Mesothelial cell of epicardium (in vitro differentiated cells): Measurements from ENCODE around the gene TBC1D3B. TPM values are rescaled to one million over a fixed set of nuclear protein-coding genes. Genes with fewer than 3 reads are reported as not detected.
"Not testable (repeated sequence)": the region's sequence is repeated elsewhere in the genome, so short reads cannot be mapped to it uniquely, and the experiment has no call there.

ENCODE experiments used
- DNase-seq, 2 experiments: peaks; one replicate each; pipeline ENCODE4 v3.0.0; 2021; ENCODE audit warnings: low spot score in 2 of 2; ENCODE audit not compliant: unreplicated experiment in 2 of 2
- H3K27ac Mint-ChIP-seq: 2 replicates; pipeline ENCODE4 v1.8.0; 2021; ENCODE audit warnings: mixed read lengths
- H3K27me3 Mint-ChIP-seq: 2 replicates; pipeline ENCODE4 v1.8.0; 2021; ENCODE audit warnings: low read depth, mixed read lengths
- H3K36me3 Mint-ChIP-seq: 2 replicates; pipeline ENCODE4 v1.8.0; 2021; ENCODE audit warnings: mixed read lengths
- H3K4me1 Mint-ChIP-seq: 2 replicates; pipeline ENCODE4 v1.8.0; 2021; ENCODE audit warnings: mixed read lengths
- H3K4me3 Mint-ChIP-seq: 2 replicates; pipeline ENCODE4 v1.8.0; 2021; ENCODE audit warnings: mild to moderate bottlenecking, moderate library complexity, mixed read lengths
- H3K9me3 Mint-ChIP-seq: 2 replicates; pipeline ENCODE4 v1.8.0; 2021; ENCODE audit warnings: mixed read lengths
- CTCF ChIP-seq: fragments of 200-600 bp; sonication (generic); IDR thresholded peaks from one replicate; pipeline ENCODE4 v1.5.0; 2021; ENCODE audit warnings: antibody characterized with exemption; ENCODE audit not compliant: unreplicated experiment
- total RNA-seq: library from RNA; stranded (reverse); gene quantifications from 3 replicates; pipeline ENCODE4 v1.2.1, GENCODE V29; 2021

TBC1D3B gene
- 27.9 to 28.4 TPM (median 28.2 TPM) in 3 replicates for total RNA-seq

DNA sequence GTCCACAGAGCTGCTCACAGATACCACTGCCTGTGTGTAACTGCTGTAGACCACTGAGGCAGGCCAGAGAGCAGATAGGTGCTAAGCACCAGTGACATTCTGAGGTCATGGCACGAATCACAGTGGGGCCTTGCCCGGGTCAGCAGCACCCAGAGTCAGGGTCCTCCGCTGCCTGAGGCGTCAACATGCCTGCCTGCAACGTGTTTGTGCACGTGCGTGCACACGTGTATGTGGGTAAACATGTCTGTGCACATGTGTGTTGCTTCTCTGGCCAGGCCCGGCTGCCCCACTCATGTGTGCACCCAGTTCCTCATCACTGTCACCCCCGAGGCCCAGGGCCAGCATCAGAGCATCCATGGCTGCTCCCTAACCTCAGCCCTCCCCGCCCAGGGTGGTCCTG lies at the start of gene TBC1D3B:
Gene TBC1D3B, minus strand, starts transcription at position 101 of the 400 bp plus-strand sequence. CDS start 1,586 bp downstream, outside the sequence.
- H3K27me3 Mint-ChIP-seq, result peaks cover 13% of the 10 kb centered on the region
- not testable (repeated sequence) for DNase-seq, H3K4me1 Mint-ChIP-seq, H3K9me3 Mint-ChIP-seq, H3K27ac Mint-ChIP-seq, H3K36me3 Mint-ChIP-seq, H3K4me3 Mint-ChIP-seq

DNA sequence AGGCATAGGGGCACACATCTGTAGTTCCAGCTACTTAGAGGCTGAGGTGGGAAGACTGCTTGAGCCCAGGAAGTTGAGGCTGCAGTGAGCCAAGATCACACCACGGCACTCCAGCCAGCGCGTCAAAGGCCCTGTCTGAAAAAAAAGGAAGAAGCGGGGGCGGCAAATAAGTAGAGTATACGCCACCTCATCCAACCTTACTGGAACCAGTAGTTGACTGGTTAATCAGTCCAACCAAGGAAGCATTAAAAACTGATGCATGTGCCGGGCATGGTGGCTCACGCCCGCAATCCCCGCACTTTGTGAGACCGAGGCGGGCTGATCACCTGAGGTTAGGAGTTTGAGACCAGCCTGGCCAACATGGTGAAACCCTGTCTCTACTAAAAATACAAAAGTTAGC lies 46.5 kb upstream of the TBC1D3B start:
- H3K36me3 Mint-ChIP-seq, H3K4me3 Mint-ChIP-seq, DNase-seq, H3K4me1 Mint-ChIP-seq, H3K27ac Mint-ChIP-seq: not testable (repeated sequence)
- peaks cover 17% of the 10 kb centered on the region for H3K27me3 Mint-ChIP-seq
- peaks cover 14% of the 10 kb centered on the region for H3K9me3 Mint-ChIP-seq

DNA sequence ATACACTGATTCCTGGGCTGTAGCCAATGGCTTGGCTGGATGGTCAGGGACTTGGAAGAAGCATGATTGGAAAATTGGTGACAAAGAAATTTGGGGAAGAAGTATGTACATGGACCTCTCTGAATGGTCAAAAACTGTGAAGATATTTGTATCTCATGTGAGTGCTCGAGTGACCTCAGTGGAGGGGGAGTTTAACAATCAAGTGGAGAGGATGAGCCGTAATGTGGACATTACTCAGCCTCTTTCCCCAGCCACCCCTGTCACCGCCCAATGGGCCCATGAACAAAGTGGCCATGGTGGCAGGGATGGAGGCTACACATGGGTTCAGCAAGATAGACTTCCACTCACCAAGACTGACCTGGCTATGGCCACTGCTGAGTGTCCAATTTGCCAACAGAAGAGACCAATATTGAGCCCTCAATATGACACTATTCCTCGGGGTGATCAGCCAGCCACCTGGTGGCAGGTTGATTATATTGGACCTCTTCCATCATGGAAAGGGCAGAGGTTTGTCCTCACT lies 45.2 kb upstream of the TBC1D3B start:
- peaks cover 23% of the 10 kb centered on the region for H3K27me3 Mint-ChIP-seq
- not testable (repeated sequence) for DNase-seq, H3K36me3 Mint-ChIP-seq

GRCh38 chr17:36220737-36221580 lies 44.5 kb upstream of the TBC1D3B start:
- not testable (repeated sequence) for DNase-seq

More for the DNA sequence above, 45.2 kb upstream of the TBC1D3B start:
- peak; percentile 27 for TF ChIP-seq CTCF
- peaks cover 19% of the 10 kb centered on the region for H3K9me3 Mint-ChIP-seq
- H3K27ac Mint-ChIP-seq, H3K4me1 Mint-ChIP-seq, H3K4me3 Mint-ChIP-seq: not testable (repeated sequence)

DNA sequence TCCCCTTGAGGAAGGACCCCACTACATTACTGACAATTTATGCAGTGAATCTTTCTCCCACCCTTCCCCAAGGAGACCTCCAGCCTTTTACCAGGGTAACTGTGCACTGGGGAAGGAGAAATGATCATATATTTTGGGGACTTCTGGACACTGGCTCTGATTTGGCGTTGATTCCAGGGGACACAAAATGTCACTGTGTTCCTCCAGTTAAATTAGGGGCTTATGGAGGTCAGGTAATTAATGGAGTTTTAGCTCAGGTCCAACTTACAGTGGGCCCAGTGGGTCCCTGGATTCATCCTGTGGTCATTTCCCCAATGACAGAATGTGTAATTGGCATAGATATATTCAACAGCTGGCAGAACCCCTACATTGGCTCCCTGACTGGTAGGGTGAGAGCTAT lies 43.1 kb upstream of the TBC1D3B start:
- Mint-ChIP-seq H3K9me3 (peaks cover 19% of the 10 kb centered on the region), H3K27me3 (peaks cover 38% of the 10 kb centered on the region)
- H3K27ac Mint-ChIP-seq, DNase-seq, H3K4me3 Mint-ChIP-seq, H3K4me1 Mint-ChIP-seq, H3K36me3 Mint-ChIP-seq: not testable (repeated sequence)

More at GRCh38 chr17:36220737-36221580, 44.5 kb upstream of the TBC1D3B start:
- H3K36me3 Mint-ChIP-seq, H3K4me3 Mint-ChIP-seq, H3K27ac Mint-ChIP-seq, H3K4me1 Mint-ChIP-seq: not testable (repeated sequence)
- H3K27me3 Mint-ChIP-seq, result peaks cover 26% of the 10 kb centered on the region
- H3K9me3 Mint-ChIP-seq, result peaks cover 19% of the 10 kb centered on the region

DNA sequence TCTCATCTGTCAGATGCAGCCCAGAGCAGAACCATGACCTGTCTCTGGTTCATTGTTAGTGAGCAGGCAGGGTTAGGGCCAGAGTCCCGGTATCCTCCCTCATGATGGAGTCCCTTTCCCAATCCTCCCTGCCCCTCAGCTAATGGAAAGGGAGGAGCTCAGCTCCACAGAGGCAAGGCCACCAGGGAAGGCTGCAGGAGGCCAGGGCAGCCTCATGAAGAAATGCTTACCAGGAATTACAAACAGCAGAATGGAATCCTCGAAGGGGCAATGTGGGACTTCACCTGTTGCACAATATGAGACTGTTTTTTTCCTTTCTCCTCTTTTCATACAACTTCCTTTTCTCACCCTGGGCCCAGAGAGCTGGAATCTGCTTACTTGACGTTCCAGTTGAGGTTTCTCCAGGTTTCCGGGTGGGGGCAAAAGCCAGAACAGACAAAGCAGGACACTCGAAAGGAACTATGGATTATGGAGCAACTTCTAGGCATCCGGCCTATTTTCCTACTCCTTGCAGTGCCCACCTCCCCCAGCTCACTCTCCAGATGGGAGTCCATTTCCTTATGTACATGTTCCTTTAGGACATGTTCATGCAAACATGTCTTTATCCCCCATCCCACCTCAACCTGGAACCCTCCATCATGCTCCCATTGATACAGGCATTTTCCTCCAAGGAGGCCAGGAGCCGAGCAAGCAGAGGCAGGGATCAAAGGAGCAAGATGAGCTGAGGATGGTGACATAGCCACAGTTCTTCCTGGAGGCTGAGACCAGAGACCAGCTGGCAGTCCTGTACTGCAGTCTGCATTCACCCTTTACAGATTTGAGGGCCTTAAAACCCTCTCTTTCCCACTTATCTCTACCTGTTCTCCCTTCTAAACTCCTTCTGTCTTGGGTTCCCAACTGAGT lies 39.2 kb upstream of the TBC1D3B start:
- Mint-ChIP-seq H3K27me3 (peaks cover 61% of the 10 kb centered on the region), H3K9me3 (peaks cover 19% of the 10 kb centered on the region)
- not testable (repeated sequence) for H3K27ac Mint-ChIP-seq, H3K4me3 Mint-ChIP-seq, H3K4me1 Mint-ChIP-seq, DNase-seq, H3K36me3 Mint-ChIP-seq

DNA sequence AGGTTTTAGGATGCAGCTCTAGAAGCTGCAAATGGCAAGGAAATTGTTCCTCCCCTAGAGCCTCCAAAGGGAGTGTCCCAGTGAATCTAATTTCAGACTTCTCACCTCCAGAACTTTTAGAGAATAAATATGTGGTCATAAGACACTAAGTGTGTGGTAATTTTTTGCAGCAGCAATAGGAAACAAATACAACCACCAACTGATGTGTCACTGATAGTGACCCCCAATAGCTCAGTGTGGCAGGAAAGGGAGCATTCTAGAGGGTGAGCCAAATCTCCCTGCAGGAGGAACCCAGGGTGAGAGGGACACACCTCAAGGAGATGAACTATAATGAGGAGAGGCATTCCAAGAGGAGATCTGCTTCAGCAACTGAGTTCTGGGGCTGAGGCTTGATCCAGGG lies 38.5 kb upstream of the TBC1D3B start:
- peaks cover 67% of the 10 kb centered on the region for H3K27me3 Mint-ChIP-seq
- TF ChIP-seq CTCF, result no peak
- H3K4me3 Mint-ChIP-seq, result no peak overlapping the region
- no peak for DNase-seq
- H3K36me3 Mint-ChIP-seq, result no peaks in the 10 kb centered on the region
- H3K27ac Mint-ChIP-seq, result no peak overlapping the region
- H3K4me1 Mint-ChIP-seq, result no peaks in the 10 kb centered on the region
- H3K9me3 Mint-ChIP-seq, result peaks cover 19% of the 10 kb centered on the region
